GM15510 (cell line): ENCODE results near the gene GCK.

ENCODE experiments used
- POLR2A ChIP-seq: IDR thresholded peaks from 3 replicates; pipeline ENCODE4 v1.6.1; 2011; ENCODE audit warnings: borderline replicate concordance; ENCODE audit not compliant: insufficient read length; ENCODE audit errors: extremely low read depth

GCK gene

GRCh38 chr7:44189286-44189992, at the start of gene GCK:
Gene GCK (minus strand): TSS chr7:44189439. CDS start chr7:44188953, 486 bp downstream.
- no peak for TF ChIP-seq POLR2A

GRCh38 chr7:44238116-44238695, 49.0 kb upstream of the GCK start:
- no peak for TF ChIP-seq POLR2A

GRCh38 chr7:44237696-44238095, 48.5 kb upstream of the GCK start:
- no peak for TF ChIP-seq POLR2A

GRCh38 chr7:44236333-44236728, 47.1 kb upstream of the GCK start:
- no peak for TF ChIP-seq POLR2A

GRCh38 chr7:44235582-44236332, 46.5 kb upstream of the GCK start:
- no peak for TF ChIP-seq POLR2A

GRCh38 chr7:44235066-44235465, 45.8 kb upstream of the GCK start:
- no peak for TF ChIP-seq POLR2A

- TF ChIP-seq POLR2A, result no peak
Measured at GRCh38 chr7:44232901-44233715, 43.9 kb upstream of the GCK start.

GRCh38 chr7:44232396-44232795, 43.2 kb upstream of the GCK start:
- no peak for TF ChIP-seq POLR2A

- no peak for TF ChIP-seq POLR2A
Measured at GRCh38 chr7:44231088-44231487, 41.8 kb upstream of the GCK start.

- no peak for TF ChIP-seq POLR2A
Measured at GRCh38 chr7:44230286-44230685, 41.0 kb upstream of the GCK start.

- no peak for TF ChIP-seq POLR2A
Measured at GRCh38 chr7:44229546-44230105, 40.4 kb upstream of the GCK start.

- TF ChIP-seq POLR2A, result no peak
Measured at GRCh38 chr7:44228571-44229350, 39.5 kb upstream of the GCK start.

GRCh38 chr7:44227911-44228310, 38.7 kb upstream of the GCK start:
- TF ChIP-seq POLR2A, result no peak

- no peak for TF ChIP-seq POLR2A
Measured at GRCh38 chr7:44226396-44226753, 37.1 kb upstream of the GCK start.
